GM12878 (cell line): Measurements from ENCODE around the gene TRIP6.

Experiments used
- CEBPZ ChIP-seq: fragments of 150-350 bp; IDR thresholded peaks from 2 replicates; pipeline ENCODE4 v1.6.1; 2016; ENCODE audit warnings: low read depth, low read length
- CHD4 ChIP-seq: fragments of 200-600 bp; sonication (generic); IDR thresholded peaks from 2 replicates; pipeline ENCODE4 v1.6.1; 2016; ENCODE audit warnings: mild to moderate bottlenecking
- EZH2 ChIP-seq: IDR thresholded peaks from 2 replicates; pipeline ENCODE4 v1.6.1; 2012; ENCODE audit warnings: low read depth, mild to moderate bottlenecking, control low read depth, inconsistent platforms, low read length, borderline replicate concordance; ENCODE audit not compliant: control insufficient read depth
- FOXK2 ChIP-seq: fragments of 450-650 bp; IDR thresholded peaks from 2 replicates; pipeline ENCODE4 v1.6.1; 2017; ENCODE audit warnings: mild to moderate bottlenecking, moderate library complexity
- JUNB ChIP-seq: IDR thresholded peaks from 2 replicates; pipeline ENCODE4 v1.6.1; 2016; ENCODE audit warnings: antibody characterized with exemption, mild to moderate bottlenecking
- MXI1 ChIP-seq: fragments of 150-350 bp; IDR thresholded peaks from 2 replicates; pipeline ENCODE4 v1.6.1; 2011; ENCODE audit warnings: low read depth, mild to moderate bottlenecking, inconsistent platforms, low read length, improper control_type of control experiment
- NR2F1 ChIP-seq: fragments of 450-650 bp; conservative IDR thresholded peaks from 2 replicates; pipeline ENCODE4 v1.6.1; 2017; ENCODE audit warnings: mild to moderate bottlenecking
- POLR2A ChIP-seq: IDR thresholded peaks from 2 replicates; pipeline ENCODE4 v1.6.1; 2011; ENCODE audit warnings: low read depth, mild to moderate bottlenecking, low read length
- PRDM15 ChIP-seq: fragments of 450-650 bp; formaldehyde crosslinking; IDR thresholded peaks from 2 replicates; pipeline ENCODE4 v1.4.0; 2020; ENCODE audit warnings: mild to moderate bottlenecking, moderate library complexity
- REST ChIP-seq: IDR thresholded peaks from 2 replicates; pipeline ENCODE4 v1.6.1; 2012; ENCODE audit warnings: mild to moderate bottlenecking, low read depth, low read length
- SRF ChIP-seq, 2 experiments: IDR thresholded peaks; 2 replicates each; pipeline ENCODE4 v1.6.1; 2011; ENCODE audit warnings: low read depth in 2 of 2, low read length in 2 of 2, mild to moderate bottlenecking in 1 of 2, moderate library complexity in 1 of 2
- TF ChIP-seq, protein P1 (sequence below): fragments of 450-650 bp; IDR thresholded peaks from 2 replicates; pipeline ENCODE4 v1.6.1; 2016; ENCODE audit warnings: mild to moderate bottlenecking, moderate library complexity, borderline replicate concordance
- TF ChIP-seq, protein P2 (sequence below), 3 experiments: IDR thresholded peaks in 2 of 3; conservative IDR thresholded peaks in 1 of 3; 2 replicates each; pipeline ENCODE4 v1.5.1; 2011; ENCODE audit warnings: low read depth in 3 of 3, low read length in 3 of 3, mild to moderate bottlenecking in 3 of 3, control low read depth in 2 of 3, moderate library complexity in 2 of 3, inconsistent platforms in 1 of 3, mixed read lengths in 1 of 3; ENCODE audit not compliant: control insufficient read depth in 2 of 3, insufficient read depth in 1 of 3; ENCODE audit errors: extremely low read depth in 1 of 3

DNA sequence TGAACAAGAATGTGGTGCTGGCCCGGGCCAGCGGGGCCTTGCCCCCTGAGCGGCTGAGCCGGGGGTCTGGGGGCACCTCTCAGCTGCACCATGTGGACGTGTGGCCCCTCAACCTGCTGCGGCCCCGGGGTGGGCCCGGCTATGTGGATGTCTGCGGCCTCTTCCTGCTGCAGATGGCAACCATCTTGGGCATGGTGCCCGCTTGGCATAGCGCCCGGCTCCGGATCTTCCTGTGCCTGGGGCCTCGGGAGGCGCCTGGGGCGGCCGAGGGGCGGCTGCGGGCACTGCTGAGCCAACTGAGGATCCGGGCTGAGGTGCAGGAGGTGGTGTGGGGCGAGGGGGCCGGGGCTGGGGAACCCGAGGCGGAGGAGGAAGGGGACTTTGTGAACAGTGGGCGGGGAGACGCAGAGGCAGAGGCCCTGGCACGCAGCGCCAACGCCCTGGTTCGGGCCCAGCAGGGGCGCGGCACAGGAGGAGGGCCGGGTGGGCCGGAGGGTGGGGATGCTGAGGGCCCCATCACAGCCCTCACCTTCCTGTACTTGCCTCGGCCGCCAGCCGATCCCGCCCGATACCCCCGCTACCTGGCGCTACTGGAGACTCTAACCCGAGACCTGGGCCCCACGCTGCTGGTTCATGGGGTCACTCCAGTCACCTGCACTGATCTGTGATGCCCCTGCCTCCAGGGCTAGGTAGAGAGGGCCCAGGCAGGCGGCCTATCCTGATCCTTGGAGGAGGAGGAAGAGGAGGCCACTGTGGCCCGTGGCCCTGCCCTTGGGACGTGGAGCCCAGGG lies 1.1 kb upstream of the TRIP6 start:
- TF ChIP-seq MXI1: no peak
- TF ChIP-seq EZH2: no peak
- TF ChIP-seq POLR2A: no peak
- TF ChIP-seq, protein P1, sequence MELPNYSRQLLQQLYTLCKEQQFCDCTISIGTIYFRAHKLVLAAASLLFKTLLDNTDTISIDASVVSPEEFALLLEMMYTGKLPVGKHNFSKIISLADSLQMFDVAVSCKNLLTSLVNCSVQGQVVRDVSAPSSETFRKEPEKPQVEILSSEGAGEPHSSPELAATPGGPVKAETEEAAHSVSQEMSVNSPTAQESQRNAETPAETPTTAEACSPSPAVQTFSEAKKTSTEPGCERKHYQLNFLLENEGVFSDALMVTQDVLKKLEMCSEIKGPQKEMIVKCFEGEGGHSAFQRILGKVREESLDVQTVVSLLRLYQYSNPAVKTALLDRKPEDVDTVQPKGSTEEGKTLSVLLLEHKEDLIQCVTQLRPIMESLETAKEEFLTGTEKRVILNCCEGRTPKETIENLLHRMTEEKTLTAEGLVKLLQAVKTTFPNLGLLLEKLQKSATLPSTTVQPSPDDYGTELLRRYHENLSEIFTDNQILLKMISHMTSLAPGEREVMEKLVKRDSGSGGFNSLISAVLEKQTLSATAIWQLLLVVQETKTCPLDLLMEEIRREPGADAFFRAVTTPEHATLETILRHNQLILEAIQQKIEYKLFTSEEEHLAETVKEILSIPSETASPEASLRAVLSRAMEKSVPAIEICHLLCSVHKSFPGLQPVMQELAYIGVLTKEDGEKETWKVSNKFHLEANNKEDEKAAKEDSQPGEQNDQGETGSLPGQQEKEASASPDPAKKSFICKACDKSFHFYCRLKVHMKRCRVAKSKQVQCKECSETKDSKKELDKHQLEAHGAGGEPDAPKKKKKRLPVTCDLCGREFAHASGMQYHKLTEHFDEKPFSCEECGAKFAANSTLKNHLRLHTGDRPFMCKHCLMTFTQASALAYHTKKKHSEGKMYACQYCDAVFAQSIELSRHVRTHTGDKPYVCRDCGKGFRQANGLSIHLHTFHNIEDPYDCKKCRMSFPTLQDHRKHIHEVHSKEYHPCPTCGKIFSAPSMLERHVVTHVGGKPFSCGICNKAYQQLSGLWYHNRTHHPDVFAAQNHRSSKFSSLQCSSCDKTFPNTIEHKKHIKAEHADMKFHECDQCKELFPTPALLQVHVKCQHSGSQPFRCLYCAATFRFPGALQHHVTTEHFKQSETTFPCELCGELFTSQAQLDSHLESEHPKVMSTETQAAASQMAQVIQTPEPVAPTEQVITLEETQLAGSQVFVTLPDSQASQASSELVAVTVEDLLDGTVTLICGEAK: no peak
- TF ChIP-seq, protein P2, sequence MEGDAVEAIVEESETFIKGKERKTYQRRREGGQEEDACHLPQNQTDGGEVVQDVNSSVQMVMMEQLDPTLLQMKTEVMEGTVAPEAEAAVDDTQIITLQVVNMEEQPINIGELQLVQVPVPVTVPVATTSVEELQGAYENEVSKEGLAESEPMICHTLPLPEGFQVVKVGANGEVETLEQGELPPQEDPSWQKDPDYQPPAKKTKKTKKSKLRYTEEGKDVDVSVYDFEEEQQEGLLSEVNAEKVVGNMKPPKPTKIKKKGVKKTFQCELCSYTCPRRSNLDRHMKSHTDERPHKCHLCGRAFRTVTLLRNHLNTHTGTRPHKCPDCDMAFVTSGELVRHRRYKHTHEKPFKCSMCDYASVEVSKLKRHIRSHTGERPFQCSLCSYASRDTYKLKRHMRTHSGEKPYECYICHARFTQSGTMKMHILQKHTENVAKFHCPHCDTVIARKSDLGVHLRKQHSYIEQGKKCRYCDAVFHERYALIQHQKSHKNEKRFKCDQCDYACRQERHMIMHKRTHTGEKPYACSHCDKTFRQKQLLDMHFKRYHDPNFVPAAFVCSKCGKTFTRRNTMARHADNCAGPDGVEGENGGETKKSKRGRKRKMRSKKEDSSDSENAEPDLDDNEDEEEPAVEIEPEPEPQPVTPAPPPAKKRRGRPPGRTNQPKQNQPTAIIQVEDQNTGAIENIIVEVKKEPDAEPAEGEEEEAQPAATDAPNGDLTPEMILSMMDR (IDR thresholded peaks at IDR 0.05 in 2 of 3, conservative IDR thresholded peaks at IDR 0.05 in 1 of 3; ENCODE audit: control insufficient read depth in 2 of 3, extremely low read depth in 1 of 3, insufficient read depth in 1 of 3, low read depth in 3 of 3, low read length in 3 of 3): no peak
- no peak for TF ChIP-seq CEBPZ
- TF ChIP-seq SRF (IDR thresholded peaks at IDR 0.05; ENCODE audit: low read depth in 2 of 2, low read length in 2 of 2): no peak
- TF ChIP-seq NR2F1: no peak
- no peak for TF ChIP-seq PRDM15 (CRISPR knock-in tag)
- no peak for TF ChIP-seq JUNB
- TF ChIP-seq FOXK2: no peak
- no peak for TF ChIP-seq CHD4
- TF ChIP-seq REST: no peak
